BJ (cell line): ENCODE results near the gene DPY30. TPM values are rescaled to one million over a fixed set of nuclear protein-coding genes. Genes with fewer than 3 reads are reported as not detected.

Experiments
- CTCF ChIA-PET: fragments of 350-600 bp; formaldehyde crosslinking; extraction: SDS; loops from one replicate; lab custom pipeline; 2021; ENCODE audit warnings: antibody characterized with exemption, inconsistent platforms; lab: Yijun Ruan, JAX
- POLR2A ChIA-PET: fragments of 300-600 bp; sonication (Branson Sonifier 250); formaldehyde crosslinking; extraction: SDS; loops from one replicate; lab custom pipeline; 2021; ENCODE audit warnings: antibody characterized with exemption; lab: Charles Lee
- DNase-seq: peaks from one replicate; pipeline ENCODE4 v3.0.0-alpha.2; 2011; ENCODE audit warnings: low read depth
- H3K27me3 ChIP-seq: 2 replicates; pipeline ENCODE4 v1.6.0; 2011; ENCODE audit warnings: low read length; ENCODE audit not compliant: control insufficient read depth, insufficient read depth
- H3K36me3 ChIP-seq: 2 replicates; pipeline ENCODE4 v1.5.1; 2011; ENCODE audit warnings: low read length; ENCODE audit not compliant: control insufficient read depth, insufficient read depth
- H3K4me3 ChIP-seq: 2 replicates; pipeline ENCODE4 v1.5.1; 2011; ENCODE audit warnings: low read depth, mild to moderate bottlenecking, control low read depth, low read length
- CTCF ChIP-seq: IDR thresholded peaks from 2 replicates; pipeline ENCODE4 v1.5.1; 2011; ENCODE audit warnings: low read depth, mild to moderate bottlenecking, control low read depth, inconsistent platforms, low read length, moderate library complexity; ENCODE audit not compliant: insufficient read depth
- polyA plus RNA-seq: library from polyadenylated mRNA; depleted of rRNA; stranded (reverse); fragments of >200 nt; gene quantifications from 2 replicates; pipeline ENCODE4 v1.2.3, GENCODE V29; 2011; rRNA removed

The DPY30 gene
- polyA plus RNA-seq, 1 experiment: 35.3 TPM

- TF ChIP-seq CTCF: no peak
- POLR2A ChIA-PET: no interaction called here
- CTCF ChIA-PET: no interaction called here
Observed at GRCh38 chr2:31980674-31981356, 58.8 kb downstream of the DPY30 start.

DNA sequence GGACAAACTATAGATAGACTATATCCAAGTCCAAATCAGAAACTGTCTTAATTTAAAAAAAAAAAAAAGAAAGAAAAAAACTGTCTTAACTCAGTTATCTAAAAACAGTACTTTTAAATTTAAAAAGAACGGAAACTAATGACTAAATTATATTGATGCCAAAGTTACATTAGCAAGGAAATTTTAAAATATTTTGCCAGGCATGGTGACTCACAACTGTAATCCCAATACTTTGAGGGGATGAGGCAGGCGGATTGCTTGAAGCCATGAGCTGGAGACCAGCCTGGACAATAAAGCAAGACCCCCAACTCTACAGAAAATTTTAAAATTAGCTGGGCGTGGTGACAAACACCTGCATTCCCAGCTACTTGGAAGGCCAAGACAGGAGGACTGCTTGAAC, 59.6 kb downstream of the DPY30 start:
- no peak overlapping the region for H3K4me3 ChIP-seq
- no peaks in the 10 kb centered on the region for H3K36me3 ChIP-seq
- CTCF ChIA-PET: no interaction called here
- H3K27me3 ChIP-seq: no peaks in the 10 kb centered on the region
- POLR2A ChIA-PET: no interaction called here
- TF ChIP-seq CTCF: no peak
- DNase-seq: no peak

More at GRCh38 chr2:31980674-31981356, 58.8 kb downstream of the DPY30 start:
- DNase-seq: no peak
- H3K36me3 ChIP-seq: no peaks in the 10 kb centered on the region
- no peak overlapping the region for H3K4me3 ChIP-seq
- no peaks in the 10 kb centered on the region for H3K27me3 ChIP-seq

GRCh38 chr2:31979018-31979417, 60.6 kb downstream of the DPY30 start:
- Histone ChIP-seq H3K27me3 (no peaks in the 10 kb centered on the region), H3K36me3 (no peaks in the 10 kb centered on the region), H3K4me3 (no peak overlapping the region)
- POLR2A ChIA-PET: no interaction called here
- no peak for DNase-seq
- CTCF ChIA-PET: no interaction called here
- TF ChIP-seq CTCF: no peak

DNA sequence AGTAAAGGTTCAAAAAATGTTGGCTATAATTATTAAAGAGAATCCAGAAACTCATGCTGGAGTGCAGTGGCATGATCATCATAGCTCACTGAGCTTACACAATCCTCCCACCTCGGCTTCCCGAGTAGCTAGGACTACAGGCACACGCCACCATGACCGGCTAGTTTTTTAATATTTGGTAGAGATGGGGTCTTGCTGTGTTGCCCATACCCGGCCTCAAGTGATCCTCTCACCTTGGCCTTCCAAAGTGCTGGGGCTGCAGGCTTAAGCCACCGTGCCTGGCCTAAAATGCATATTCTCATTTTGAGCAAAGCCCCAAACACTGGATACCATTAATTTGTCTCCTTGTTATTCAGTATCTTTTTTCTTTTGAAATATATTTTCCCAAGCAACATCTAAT, 61.2 kb downstream of the DPY30 start:
- DNase-seq: no peak
- Histone ChIP-seq H3K27me3 (no peaks in the 10 kb centered on the region), H3K36me3 (no peaks in the 10 kb centered on the region), H3K4me3 (no peak overlapping the region)
- CTCF ChIA-PET: no interaction called here
- POLR2A ChIA-PET: no interaction called here
- TF ChIP-seq CTCF: no peak

Other genes with a start within 250 kb of the DPY30 start
- 42.0 and 47.8 TPM in 2 replicates for gene MEMO1, start 28.8 kb downstream of the DPY30 start, polyA plus RNA-seq
- gene SPAST, start 23.8 kb upstream of the DPY30 start, polyA plus RNA-seq: 4.5 and 10.3 TPM in 2 replicates
- 14.1 and 27.8 TPM in 2 replicates for gene SLC30A6, start 126.1 kb upstream of the DPY30 start, polyA plus RNA-seq
- not detected in 2 replicates for gene NLRC4, start 225.1 kb upstream of the DPY30 start, polyA plus RNA-seq
- 5.3 and 15.6 TPM in 2 replicates for gene YIPF4, start 238.1 kb upstream of the DPY30 start, polyA plus RNA-seq